Glomerular visceral epithelial cell (primary cell): ENCODE data around the gene CTNNBIP1.
"Not testable (repeated sequence)": the region's sequence is repeated elsewhere in the genome, so short reads cannot be mapped to it uniquely, and the experiment has no call there.

Experiments
- DNase-seq: peaks from one replicate; pipeline ENCODE4 v3.0.0-alpha.2; 2016; ENCODE audit errors: extremely low spot score

Gene CTNNBIP1

GRCh38 chr1:9910076-9910422 lies at the start of gene CTNNBIP1:
CTNNBIP1 (minus strand) TSS chr1:9910269; CDS start chr1:9872064, 38,205 bp downstream.
- DNase-seq: no peak

DNA sequence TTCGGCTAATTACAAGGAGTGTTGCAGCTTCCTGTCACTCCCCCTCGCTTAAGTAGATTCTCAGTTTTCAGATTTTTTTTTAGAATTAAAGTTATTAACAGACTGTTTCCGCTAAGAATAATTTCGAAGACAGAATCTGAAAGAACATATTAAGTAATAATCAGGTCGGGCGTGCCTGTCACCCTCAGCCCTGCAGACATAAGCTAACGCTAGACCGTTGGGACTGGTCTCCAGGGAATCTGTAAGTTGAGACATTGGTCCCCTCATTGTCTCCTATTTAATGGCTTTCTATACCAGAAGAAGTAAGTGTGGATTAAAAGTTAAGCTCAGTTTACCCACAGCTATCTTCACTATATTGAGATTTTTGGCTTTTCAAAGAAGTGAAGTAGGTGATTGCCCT lies 47.7 kb upstream of the CTNNBIP1 start:
- DNase-seq: no peak

DNA sequence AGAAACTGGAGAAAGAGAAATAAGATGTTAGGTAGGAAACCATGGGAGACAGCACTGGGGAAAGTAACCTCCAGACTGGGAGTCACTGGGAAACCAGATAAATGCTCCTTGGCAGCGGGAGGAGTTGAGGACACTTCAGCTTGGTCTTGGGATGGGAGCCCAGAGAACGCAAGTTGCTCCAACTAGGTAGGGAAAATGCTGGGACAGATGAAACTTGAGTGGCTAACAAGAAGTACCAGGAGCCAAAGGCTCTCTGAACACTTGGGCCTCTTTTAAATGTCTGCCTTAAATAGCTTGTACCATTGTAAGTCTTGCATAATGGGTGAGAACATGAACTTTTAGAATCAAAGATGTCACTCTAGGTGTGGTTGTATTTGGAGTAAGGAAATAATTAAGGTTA lies 36.2 kb upstream of the CTNNBIP1 start:
- no peak for DNase-seq

GRCh38 chr1:9942939-9943788 lies 33.1 kb upstream of the CTNNBIP1 start, which contains the start of the genes LZIC and NMNAT1:
LZIC (minus strand) TSS chr1:9943391; CDS start chr1:9936619, 6,772 bp downstream.
NMNAT1 (plus strand) TSS chr1:9943475; CDS start chr1:9972074, 28,599 bp downstream.
- DNase-seq: peak; percentile 95

DNA sequence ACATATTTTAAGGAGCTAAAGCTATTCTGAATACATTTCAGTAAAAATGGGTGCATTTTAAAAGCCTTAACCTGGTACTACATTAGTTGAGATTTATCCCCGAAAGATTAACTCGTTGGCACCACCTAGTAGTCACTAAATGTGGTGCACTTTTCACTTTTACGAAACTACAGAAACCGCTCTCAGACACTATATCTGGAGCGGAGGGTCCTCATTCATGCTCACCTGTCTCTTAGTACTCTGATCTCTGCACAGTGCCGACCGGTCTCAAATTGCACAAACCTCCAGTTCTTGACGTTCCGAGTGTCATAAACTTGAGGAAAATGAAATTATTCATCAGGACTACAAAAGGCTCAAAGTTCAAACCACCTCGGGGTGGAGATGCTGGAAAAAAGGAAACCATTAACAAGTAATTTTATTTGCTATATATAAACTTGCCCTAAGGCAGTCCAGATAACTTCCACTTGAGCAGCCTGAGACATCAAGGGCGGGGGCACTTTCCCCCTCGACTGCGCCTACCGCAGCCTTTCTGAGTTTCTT lies 32.4 kb upstream of the CTNNBIP1 start:
- DNase-seq: peak; percentile 61

DNA sequence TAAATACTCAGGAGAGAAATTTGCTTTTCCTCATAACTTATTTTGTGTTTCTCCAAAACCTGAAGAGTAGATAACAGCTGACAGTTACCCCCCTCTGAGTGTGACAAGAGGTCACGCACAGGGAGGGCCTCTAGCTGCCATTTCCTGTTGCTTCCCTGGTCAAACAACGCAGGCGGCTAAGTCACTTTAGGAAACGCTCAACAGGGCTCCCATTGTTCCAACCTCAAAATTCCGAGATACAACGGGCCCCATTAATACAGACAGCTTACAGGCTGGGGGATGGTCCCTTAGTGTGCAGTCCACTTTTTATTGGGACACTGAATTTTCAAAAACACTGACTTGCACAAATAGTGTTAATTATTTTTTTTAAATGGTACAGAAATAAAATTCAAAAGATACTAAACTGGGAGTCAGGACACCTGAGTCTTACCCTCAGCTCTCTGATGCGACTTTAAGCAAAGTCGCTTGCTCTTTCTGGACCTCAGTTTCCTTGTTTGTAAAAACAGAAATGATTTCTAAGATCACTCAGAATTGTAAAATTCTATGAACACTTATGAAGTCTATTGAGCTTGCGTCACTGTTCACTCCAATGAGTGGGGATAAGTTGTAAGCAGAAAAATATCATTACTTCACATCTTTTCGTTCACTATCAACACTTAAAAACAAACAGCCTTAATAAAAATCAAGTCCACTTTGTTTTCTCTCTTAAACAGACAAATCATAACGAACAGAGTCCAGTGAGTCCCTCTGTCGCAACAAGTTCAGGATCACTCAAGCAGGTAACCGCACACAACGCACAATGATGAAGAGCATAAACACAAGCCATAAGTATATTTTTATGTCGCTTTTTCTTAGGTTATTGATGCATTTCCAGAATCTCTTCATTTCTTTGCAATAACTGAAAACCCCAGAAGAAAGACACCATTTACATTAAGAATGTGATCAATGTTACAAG lies 19.6 kb upstream of the CTNNBIP1 start:
- DNase-seq: no peak

DNA sequence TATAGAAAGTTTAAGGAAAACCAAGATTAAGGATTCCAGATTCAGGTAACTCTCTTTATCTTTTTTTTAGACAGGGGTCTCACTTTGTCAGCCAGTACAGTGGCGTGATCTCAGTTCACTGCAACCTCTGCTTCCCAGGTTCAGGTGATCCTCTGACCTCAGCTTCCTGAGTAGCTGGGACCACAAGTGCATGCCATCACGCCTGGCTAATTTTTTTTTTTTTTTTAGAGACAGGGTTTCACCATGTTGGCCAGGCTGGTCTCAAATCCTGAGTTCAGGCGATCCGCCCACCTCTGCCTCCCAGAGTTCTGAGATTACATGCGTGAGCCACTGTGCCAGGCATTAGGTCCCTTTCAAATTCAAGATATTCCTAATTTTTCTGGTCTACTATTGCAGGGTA lies 17.2 kb upstream of the CTNNBIP1 start:
- DNase-seq: peak; percentile 42

- DNase-seq: no peak
These were observed 12.3 kb upstream of the CTNNBIP1 start for GRCh38 chr1:9922342-9922741.

GRCh38 chr1:9920606-9921005 lies 10.5 kb upstream of the CTNNBIP1 start:
- no peak for DNase-seq

DNA sequence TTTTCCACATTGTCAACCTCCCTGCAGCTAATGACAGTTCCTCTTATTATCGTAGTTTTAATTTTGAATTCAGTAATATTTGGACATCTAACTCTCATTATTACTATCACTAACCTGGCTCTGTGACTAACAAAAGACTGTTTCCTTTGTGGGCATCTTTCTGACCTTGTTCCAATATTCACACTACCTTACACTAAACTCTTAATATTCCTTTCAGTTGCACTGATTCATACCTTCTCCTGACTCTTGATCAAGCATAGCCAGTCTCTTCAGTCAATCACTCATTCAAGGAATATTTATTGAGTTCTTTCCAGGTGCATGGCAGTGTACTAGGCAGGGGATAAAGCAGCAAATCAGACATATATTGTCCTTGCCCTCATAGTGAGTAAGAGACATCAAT lies 7.8 kb upstream of the CTNNBIP1 start:
- DNase-seq: no peak

- DNase-seq: not testable (repeated sequence)
These were observed 7.4 kb upstream of the CTNNBIP1 start for GRCh38 chr1:9917495-9917894.

GRCh38 chr1:9916452-9916851 lies 6.4 kb upstream of the CTNNBIP1 start:
- no peak for DNase-seq

- no peak for DNase-seq
These were observed 4.5 kb upstream of the CTNNBIP1 start for GRCh38 chr1:9914610-9914937.

- DNase-seq: no peak
These were observed 2.3 kb upstream of the CTNNBIP1 start for GRCh38 chr1:9912264-9912936.

DNA sequence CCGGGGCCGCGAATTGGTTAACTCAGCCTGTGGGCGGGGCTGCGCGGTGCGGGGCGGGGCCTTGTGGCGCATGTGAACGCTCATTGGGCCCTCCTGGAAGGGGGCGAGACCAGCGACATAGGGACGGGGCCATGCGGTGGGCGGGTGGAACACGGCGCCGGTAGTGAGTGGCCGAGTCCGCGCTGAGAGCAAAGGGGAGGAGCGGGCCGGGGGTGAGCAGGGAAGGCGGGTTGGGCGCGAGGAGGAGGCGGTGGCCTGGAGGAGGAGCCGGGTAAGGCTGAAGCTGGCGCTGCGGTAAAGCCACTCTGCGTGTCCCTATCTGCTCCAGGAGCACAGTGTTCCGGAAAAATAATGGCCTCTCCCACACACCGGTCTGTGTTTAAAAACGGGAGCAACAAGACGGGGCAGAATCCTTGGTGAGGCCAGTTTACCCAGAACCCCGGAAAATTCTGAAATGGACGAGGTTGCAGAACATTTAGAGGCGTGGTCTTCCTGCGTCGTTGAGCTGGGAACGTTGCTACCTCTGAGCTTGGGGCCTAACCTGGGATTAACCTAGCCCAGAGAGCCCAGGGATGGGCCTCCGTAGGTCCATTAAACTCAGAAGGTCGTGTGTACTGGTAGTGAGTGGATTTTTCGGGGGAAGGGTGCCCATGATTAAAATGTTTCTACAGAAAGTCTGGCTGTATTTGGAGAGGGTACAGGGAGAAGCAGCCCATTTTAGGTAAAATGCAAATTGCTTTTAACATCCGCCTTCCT lies 532 bp upstream of the CTNNBIP1 start:
- DNase-seq: peak; percentile 99

- DNase-seq: peak; percentile 37
These were observed 629 bp downstream of the CTNNBIP1 start for GRCh38 chr1:9909234-9910046.

GRCh38 chr1:9908871-9909233 lies 1.2 kb downstream of the CTNNBIP1 start:
- no peak for DNase-seq

- no peak for DNase-seq
These were observed 2.6 kb downstream of the CTNNBIP1 start for GRCh38 chr1:9907441-9907840.

DNA sequence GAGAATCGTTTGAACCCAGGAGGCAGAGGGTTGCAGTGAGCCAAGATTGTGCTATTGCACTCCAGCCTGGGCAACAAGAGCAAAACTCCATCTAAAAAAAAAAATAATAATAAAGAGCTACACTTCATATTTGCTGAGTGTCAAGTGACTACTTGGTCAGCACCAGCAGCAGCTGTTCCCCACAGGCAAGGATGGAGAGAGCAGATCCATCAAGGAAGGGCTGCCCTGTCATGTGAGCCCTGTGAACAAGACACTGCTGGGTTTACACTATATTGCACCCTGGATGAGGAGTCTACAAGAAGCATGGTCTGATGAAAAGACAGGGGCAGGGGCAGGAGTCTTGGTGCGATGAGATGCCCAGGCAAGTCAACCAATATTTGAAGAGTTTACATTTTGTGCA lies 3.6 kb downstream of the CTNNBIP1 start:
- no peak for DNase-seq

DNA sequence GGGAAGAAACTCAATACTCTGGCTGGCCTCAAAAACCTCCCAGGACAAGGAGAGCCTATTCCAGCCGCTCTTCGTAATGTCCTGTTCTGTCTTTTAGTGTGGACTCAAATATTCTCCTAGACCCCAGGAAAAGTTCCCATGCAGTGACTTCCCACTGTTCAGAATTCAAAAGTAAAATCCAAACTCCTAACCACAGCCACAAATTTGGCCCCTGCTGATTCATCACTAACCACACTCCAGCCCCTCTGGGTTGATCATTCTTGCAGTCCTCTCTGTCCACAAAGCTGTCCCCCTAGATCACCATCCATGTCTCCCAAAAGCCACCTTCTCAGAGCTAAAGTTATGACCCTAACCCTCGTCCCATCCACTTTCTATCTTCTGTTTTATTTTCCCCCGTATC lies 5.1 kb downstream of the CTNNBIP1 start:
- peak; percentile 45 for DNase-seq
